GM10847 (cell line): ENCODE data around the gene FMNL2.

ENCODE experiments used
- POLR2A ChIP-seq: IDR thresholded peaks from 2 replicates; pipeline ENCODE4 v1.6.1; 2011; ENCODE audit not compliant: insufficient read length; ENCODE audit errors: extremely low read depth

The FMNL2 gene

DNA sequence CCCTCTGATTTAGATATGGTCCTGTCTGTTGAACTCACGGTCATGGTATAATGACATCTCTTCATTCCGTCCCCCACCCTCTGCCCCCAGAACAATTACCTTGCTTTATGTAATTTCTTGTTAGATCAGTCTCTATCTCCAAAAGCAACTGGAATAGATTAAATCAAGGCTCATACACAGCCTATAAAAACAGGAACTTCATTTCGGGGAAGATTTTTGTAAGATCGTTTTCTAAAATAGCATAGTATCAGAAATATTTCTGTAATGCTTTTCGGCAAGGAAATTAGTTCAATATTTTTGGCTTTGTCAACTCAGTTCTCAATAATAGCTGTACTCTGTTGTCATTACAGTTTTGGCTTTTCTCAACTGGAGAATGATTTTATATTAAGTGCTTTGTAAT is 157.2 kb downstream of the FMNL2 start:
- no peak for TF ChIP-seq POLR2A

DNA sequence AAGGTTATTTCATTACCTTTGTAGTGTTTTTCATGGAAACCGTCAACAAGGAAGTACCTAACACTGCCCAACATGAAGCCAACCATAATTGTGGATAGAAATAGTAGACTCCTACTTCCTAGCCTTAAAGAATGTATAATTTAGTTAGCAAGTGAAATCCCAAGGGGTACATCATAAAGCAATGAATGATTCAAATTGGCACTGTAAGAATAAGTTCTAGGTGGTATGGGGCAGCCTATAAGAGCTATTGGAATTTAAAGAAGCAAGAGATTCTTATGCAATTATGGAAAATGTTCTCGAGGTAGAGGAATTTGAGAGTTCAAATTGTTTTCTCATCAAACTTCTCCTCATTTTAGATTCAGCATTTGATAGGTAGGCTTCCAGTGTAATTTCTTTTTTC is 157.9 kb downstream of the FMNL2 start:
- no peak for TF ChIP-seq POLR2A

DNA sequence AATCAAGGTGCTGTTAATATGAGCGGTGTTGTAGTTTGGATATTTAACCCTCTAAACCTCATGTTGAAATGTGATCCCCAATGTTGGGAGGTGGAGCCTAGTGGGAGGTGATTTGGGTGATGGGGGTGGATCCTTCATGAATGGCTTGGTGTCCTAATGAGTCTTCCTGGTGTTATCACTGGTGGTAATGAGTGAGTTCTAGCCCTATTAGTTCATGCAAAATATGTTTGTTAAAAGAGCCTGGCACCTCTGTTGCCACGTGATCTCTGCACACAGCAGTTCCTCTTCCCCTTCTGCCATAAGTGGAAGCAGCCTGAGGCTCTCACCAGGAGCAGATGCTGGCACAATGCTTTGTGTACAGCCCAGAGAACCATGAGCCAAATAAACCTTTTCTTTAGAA is 158.4 kb downstream of the FMNL2 start:
- TF ChIP-seq POLR2A = no peak

DNA sequence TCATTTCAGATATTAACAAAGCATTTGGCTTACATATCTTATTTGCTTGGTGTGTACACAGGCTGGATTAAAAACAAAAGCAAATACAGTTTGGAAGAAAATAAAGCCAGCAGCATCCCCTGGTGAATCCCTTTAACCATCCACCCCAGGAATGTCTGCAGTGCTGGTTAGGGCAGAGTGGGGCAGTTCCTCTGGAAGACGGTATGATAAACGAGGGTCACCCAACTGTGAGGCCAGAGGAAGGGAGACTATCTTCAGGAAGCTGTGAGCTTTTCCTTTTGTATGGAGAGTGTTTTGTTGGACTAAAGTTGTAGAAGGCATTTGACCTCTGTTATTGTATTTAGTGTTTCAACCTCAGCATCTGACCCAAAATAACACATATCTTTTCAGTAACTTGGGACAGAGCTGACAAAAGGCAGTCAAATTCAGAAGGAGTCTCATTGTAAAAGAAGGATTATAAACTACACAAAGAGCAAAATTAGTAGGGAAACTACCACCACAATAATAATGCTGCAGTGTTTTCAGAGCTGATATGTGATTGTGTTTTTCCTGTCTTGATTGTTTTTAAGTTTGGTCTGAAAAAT is 159.1 kb downstream of the FMNL2 start:
- no peak for TF ChIP-seq POLR2A

DNA sequence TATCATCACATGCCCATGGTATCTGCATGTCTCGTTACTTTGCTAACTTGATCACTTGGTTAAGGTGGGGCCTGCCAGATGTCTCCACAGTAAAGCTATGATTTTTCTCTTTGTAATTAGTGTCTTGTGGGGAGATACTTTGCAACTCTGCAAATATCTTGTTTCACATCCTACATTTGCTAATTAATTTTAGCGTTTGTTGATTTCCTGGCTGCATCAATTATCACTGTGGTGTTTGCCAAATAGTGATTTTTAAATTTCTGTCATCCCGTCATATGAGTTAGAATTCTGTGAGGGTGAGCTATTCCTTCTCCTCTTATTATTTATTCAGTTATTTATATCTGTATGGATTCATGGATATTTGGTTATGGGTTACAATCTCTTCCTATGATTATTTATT is 161.4 kb downstream of the FMNL2 start:
- TF ChIP-seq POLR2A = no peak

DNA sequence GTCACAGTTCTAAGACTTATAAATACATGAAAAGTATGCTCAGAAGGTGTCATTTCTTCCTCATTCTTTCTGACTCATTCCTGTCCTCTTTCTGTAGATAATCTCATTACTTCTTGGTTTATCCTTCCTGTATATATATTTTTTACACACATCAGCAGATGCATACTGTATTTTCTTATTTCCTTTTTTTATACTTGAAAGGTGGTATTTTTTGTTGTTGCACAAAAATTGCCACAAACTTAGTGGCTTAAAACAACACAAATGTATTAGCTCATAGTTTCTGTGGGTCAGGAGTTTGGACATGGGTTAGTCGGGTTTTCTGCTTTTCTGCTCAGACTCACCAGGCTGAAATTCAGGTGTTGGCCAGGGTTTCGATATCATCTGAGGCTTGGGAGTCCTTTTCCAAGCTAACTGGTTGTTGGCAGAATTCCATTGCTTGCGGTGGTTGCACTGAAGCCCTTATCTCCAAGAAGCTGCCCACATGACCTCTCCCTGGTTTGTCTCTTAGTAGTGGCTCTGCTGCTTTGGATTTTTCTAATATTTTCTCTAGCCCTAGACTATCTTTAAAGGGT is 162.6 kb downstream of the FMNL2 start:
- no peak for TF ChIP-seq POLR2A

DNA sequence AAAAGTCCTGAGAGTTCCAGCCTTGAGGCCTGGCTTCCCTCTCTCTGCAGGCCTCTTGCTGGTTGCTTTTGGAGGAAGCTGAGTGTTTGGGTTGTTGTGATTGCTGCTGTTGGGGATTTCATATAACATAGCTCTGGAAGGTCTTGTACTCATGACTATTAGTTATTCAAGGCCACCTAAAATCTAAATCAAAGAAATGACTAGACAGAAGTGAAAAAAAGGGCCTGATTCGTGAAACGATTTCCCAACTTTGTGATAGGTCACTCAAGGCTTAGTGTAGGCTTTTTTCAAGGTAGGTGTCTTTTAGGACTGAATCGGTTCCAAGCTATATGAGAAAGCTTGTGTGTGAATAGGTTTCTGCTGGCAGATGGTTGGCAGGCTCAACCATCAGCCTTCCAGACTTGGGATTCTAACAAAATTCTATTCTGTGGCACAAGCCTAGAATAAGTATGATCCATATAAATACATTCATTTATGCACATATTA is 164.4 kb downstream of the FMNL2 start:
- no peak for TF ChIP-seq POLR2A

DNA sequence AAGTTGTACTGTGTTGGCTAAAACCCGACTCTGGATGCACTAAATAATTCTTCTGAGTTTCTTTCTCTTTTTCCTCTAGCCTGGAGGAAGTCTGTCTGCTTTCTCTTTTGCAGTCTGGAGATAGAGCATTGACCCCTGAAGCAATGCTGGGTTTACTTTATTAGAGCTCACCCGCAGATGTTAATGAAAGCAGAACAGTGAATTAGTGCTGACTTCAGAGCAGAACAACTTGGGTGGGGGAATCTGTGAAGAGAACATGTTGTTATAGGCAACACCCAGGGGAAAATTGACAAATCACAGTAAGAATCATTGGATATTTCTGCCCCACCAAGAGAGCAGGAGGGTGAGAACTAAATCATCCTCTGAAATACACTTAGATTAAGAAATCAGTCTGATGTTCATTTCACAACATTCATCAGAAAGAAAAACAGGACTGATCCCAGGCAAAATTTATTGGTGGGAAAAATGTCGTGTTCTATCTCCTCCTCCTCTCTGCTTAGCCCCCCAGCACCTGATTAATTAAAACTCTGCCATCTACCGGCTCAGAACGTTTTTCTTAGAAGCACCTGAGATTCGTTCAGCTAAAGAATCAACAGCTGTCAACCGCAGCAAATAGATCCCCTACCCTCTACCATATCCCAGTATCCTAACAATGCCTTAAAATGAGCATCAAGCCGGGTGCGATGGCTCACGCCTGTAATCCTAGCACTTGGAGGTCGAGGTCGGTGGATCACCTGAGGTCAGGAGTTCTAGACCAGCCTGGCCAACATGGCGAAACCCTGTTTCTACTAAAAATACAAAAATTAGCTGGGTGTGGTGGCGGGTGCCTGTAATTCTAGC is 165.1 kb downstream of the FMNL2 start:
- no peak for TF ChIP-seq POLR2A

DNA sequence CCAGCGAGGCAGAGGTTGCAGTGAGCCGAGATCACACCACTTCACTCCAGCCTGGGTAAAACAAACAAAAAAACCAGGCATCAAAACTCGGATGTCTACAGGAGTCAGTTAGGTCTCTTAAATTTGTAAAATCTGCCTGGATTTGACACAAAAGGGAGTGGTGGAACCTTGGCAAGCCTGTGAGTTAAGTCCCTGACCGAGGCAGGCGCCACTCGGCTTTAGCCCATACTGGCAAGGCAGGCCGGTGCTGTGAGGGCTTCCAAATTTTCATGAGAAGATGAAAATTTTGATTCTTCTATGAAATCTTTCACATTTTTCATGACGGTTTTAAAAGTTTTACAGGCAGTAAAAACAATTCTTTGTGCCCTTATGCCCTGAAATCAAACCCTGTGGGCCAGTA is 165.8 kb downstream of the FMNL2 start:
- TF ChIP-seq POLR2A = no peak

DNA sequence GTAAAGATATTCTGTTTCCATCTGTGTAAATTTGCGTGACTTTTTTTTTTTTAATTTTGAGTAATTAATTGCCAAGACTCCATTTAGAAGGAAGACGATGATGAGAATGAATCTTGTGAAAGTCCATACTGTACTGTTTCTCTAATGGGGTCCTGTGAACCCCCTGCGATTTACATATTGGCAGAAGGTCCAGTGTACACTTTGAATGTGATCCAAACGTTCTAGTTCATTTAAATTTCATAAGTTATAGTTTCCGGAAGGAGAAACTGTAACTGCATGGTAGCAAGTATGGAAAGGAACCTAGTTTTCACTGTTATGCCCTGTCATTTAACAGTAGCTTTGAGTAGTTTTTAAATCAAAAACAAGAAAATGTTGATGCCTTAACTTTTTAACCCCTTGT is 166.7 kb downstream of the FMNL2 start:
- TF ChIP-seq POLR2A = no peak

DNA sequence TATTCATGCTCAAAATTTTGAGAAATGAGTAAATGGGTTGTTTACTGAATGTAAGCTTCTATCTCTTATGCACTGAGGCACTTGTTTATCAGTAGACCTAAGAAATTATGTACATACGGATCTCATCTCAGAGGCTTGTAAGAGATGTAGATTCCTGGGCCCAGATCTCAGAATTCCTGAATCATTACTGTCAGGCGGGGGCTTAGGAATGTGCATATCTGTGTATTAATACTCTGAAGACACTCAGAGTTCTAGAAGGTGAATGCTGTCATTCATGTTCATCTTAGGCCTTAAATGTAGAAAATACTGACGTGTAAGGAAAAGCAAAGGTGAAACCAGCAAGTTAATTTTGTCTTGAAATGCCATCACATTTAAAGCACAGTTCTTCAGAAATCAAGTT is 169.6 kb downstream of the FMNL2 start:
- no peak for TF ChIP-seq POLR2A

DNA sequence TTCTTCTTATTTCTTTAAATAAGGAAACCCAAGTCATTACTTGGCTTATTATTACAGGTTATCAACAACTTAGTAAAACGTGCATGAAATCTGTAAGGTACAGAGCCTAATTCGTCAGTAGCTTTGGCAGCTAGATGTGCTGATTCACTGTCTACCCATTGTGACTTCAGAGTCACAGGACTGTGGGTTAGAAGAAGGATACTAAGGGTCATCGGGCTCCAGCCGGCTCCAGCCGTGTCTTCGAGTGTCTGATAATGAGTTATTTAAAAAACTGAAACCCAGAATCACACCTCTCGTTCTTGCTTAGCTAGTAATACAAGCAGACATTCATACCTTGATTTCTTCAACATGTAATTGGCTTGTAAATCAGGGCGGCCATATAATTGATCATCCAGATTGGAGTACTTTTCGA is 170.5 kb downstream of the FMNL2 start:
- TF ChIP-seq POLR2A = no peak

DNA sequence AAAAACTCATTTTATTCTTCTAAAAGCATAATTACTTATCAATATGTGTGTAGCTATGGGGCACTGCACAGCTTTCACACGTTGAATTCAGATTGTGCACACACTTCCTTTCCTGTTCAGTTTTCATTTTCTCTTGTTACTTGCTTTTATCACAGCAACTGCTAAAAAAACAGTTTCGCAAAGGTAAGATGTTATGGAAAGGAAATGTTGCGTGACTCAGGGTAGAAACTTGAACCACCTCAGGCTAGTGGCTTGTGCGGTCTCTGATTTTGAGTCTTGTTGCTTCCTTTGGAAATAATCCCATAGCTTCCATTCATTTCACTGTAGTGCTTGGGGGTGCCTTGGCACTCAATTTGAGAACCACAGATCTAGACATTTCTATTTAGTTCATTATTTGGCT is 171.9 kb downstream of the FMNL2 start:
- TF ChIP-seq POLR2A = no peak

DNA sequence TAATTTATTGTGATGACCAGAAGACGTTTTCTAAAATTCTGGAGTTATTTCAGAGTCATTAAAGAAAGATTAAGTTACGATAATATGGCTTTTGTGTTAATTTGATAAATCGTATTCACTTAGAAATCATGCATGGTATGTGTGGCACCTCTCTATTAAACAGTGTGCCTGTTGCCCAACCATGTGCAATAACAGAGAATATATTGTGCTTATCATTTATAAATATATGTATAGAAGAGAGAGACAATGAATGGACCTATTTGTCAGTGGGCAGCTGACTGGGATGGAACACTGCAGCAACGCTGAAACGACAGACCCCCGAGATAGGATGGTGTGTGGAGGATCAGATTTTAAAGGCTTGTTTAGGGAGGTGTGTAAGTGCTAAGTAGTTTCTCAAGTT is 172.9 kb downstream of the FMNL2 start:
- no peak for TF ChIP-seq POLR2A

DNA sequence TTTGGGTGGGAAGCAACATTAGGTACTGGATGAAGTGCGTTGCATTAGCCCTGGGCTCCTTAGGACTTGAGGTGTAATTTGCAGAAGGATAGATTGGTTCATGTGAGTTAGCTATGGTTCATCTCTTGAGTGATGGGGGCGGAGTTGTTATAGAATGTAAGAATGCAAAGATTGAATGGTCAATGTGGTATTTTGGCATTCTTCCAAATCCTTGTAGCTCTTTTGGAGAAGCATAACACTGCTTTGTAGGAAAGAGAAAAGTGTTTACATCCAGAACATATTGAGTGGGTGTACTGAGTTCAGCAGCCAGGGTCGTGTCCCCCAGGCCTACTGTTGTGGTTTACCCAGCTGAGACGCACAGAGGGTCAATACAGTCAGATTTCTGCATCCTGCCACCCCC is 173.5 kb downstream of the FMNL2 start:
- TF ChIP-seq POLR2A = no peak

DNA sequence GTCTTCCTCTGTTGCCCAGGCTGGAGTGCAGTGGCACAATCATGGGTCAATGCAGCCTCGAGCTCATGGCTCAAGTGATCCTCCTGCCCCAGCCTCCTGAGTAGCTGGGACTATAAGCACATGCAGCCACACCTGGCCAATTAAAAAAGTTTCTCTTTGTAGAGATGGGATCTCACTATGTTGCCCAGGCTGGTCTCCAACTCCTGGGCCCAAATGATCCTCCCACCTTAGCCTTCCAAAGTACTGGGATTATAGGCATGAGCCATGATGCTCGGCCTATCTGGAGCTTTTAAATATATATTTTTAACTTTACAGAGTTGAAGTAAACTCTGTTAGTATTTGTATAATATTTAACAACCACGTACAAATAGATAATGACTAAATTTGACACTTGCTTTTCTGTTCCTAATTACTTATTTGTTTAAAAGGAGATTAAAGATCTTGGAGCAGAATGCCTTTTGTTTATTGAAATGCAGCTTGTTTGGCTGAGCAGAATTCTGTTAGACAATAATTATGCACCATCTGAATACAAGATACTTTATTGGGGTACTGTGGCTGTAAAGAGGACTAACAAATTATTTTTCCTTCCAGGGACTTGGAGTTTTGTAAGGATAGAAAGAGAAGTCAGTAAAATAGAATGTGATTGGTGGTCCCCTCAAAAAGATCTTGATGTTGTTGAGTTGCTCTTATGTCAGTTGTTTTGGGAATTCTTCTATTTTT is 175.0 kb downstream of the FMNL2 start:
- no peak for TF ChIP-seq POLR2A
